ENCODE results near the gene TRAK1. TPM values are rescaled to one million over a fixed set of nuclear protein-coding genes. Genes with fewer than 3 reads are reported as not detected.

Gene TRAK1
- total and polyA plus RNA-seq, 4 donors: 18.2 to 65.4 (median 32.5) TPM

- ATAC-seq (ENCODE audit: insufficient read depth, low FRiP score) (peak; percentile 47), DNase-seq (peak; percentile 35 to 59 (median 37))
- H3K36me3 ChIP-seq (ENCODE audit: control insufficient read depth in 4 of 4, insufficient read depth in 4 of 4, low read length in 4 of 4): no peaks in the 10 kb centered on the region
- WGBS, 2 donors: 9 to 12% methylated on average over 9 of the region's 9 CpGs
- peak; percentile 57 for TF ChIP-seq CTCF (IDR thresholded peaks at IDR 0.05; ENCODE audit: control extremely low read depth, extremely low read depth)
- H3K9me3 ChIP-seq (ENCODE audit: control insufficient read depth in 4 of 4, insufficient read depth in 3 of 4, low read length in 3 of 4): peaks cover 0 to 3% (median 0%) of the 10 kb centered on the region in 4 donors
- H3K27me3 ChIP-seq (ENCODE audit: control insufficient read depth in 3 of 3, insufficient read depth in 3 of 3, low read length in 2 of 3): peaks cover 3 to 8% (median 5%) of the 10 kb centered on the region in 3 donors
- no peak overlapping the region for H3K9ac ChIP-seq (ENCODE audit: insufficient read depth in 1 of 2, low read length in 2 of 2)
- H3K4me1 ChIP-seq (ENCODE audit: control insufficient read depth in 5 of 5, insufficient read depth in 5 of 5, low read length in 5 of 5): no peaks in the 10 kb centered on the region
- no peak overlapping the region for H3K4me3 ChIP-seq
- H3K27ac ChIP-seq (ENCODE audit: low read depth in 1 of 2, low read length in 1 of 2): no peak overlapping the region
Observed at GRCh38 chr3:42247576-42248027, 156.4 kb downstream of the TRAK1 start.

GRCh38 chr3:42250761-42251160 is 159.6 kb downstream of the TRAK1 start:
- TF ChIP-seq CTCF (IDR thresholded peaks at IDR 0.05; ENCODE audit: control extremely low read depth, extremely low read depth): no peak
- Histone ChIP-seq H3K9ac (ENCODE audit: insufficient read depth in 1 of 2, low read length in 2 of 2) (no peak overlapping the region), H3K36me3 (ENCODE audit: control insufficient read depth in 4 of 4, insufficient read depth in 4 of 4, low read length in 4 of 4) (no peaks in the 10 kb centered on the region), H3K4me3 (no peak overlapping the region), H3K4me1 (ENCODE audit: control insufficient read depth in 5 of 5, insufficient read depth in 5 of 5, low read length in 5 of 5) (no peaks in the 10 kb centered on the region), H3K9me3 (ENCODE audit: control insufficient read depth in 4 of 4, insufficient read depth in 3 of 4, low read length in 3 of 4) (no peaks in the 10 kb centered on the region), H3K27ac (ENCODE audit: low read depth in 1 of 2, low read length in 1 of 2) (no peak overlapping the region), H3K27me3 (ENCODE audit: control insufficient read depth in 3 of 3, insufficient read depth in 3 of 3, low read length in 2 of 3) (peaks cover 3 to 18% (median 3%) of the 10 kb centered on the region in 3 donors)
- ATAC-seq (ENCODE audit: insufficient read depth, low FRiP score) (no peak), DNase-seq (no peak)
- 3 to 95% methylated on average over 1 of the region's 1 CpG for WGBS, 2 donors

- H3K4me3 ChIP-seq: no peak overlapping the region
- H3K9ac ChIP-seq (ENCODE audit: insufficient read depth in 1 of 2, low read length in 2 of 2): no peak overlapping the region
- no peak overlapping the region for H3K27ac ChIP-seq (ENCODE audit: low read depth in 1 of 2, low read length in 1 of 2)
- H3K36me3 ChIP-seq (ENCODE audit: control insufficient read depth in 4 of 4, insufficient read depth in 4 of 4, low read length in 4 of 4): no peaks in the 10 kb centered on the region
- DNase-seq: no peak
- H3K9me3 ChIP-seq (ENCODE audit: control insufficient read depth in 4 of 4, insufficient read depth in 3 of 4, low read length in 3 of 4): no peaks in the 10 kb centered on the region
- no peak for ATAC-seq (ENCODE audit: insufficient read depth, low FRiP score)
- no peaks in the 10 kb centered on the region for H3K4me1 ChIP-seq (ENCODE audit: control insufficient read depth in 5 of 5, insufficient read depth in 5 of 5, low read length in 5 of 5)
- TF ChIP-seq CTCF (IDR thresholded peaks at IDR 0.05; ENCODE audit: control extremely low read depth, extremely low read depth): no peak
- WGBS, 2 donors: 75 to 78% methylated on average over 3 of the region's 3 CpGs
- peaks cover under 1 to 21% (median 3%) of the 10 kb centered on the region in 3 donors for H3K27me3 ChIP-seq (ENCODE audit: control insufficient read depth in 3 of 3, insufficient read depth in 3 of 3, low read length in 2 of 3)
Observed at GRCh38 chr3:42254566-42254965, 163.4 kb downstream of the TRAK1 start.

Measured in lung (tissue), 12 donors.